Common myeloid progenitor, CD34-positive (primary cell): Measurements from ENCODE around the gene ART5.

Experiments used
- CTCF ChIA-PET: fragments of 350-600 bp; sonication (Branson Sonifier 250); formaldehyde crosslinking; loops from one replicate; lab custom pipeline; 2021; ENCODE audit warnings: antibody characterized with exemption; lab: Charles Lee
- POLR2A ChIA-PET: fragments of 350-600 bp; sonication (Branson Sonifier 250); formaldehyde crosslinking; loops from one replicate; lab custom pipeline; 2021; ENCODE audit warnings: antibody characterized with exemption; lab: Charles Lee
- DNase-seq, 3 donors: peaks; one replicate each; pipeline versions ENCODE4 v3.0.0 to v3.0.0-alpha.2; 2013
- H3K27ac ChIP-seq, 2 experiments: 1 replicate in 1 of 2; 2 replicates in 1 of 2; pipeline ENCODE4 v1.7.0; 2013; ENCODE audit warnings: inconsistent platforms in 2 of 2, low read length in 2 of 2, mild to moderate bottlenecking in 2 of 2, low read depth in 1 of 2, moderate library complexity in 1 of 2; ENCODE audit not compliant: severe bottlenecking in 2 of 2, insufficient read depth in 1 of 2, poor library complexity in 1 of 2
- H3K27me3 ChIP-seq, 5 experiments: replicated peaks in 2 of 5; 1 replicate in 3 of 5; 2 replicates in 2 of 5; pipeline versions ENCODE4 v1.6.1 to v1.7.0; 2013; ENCODE audit warnings: low read length in 4 of 5, mild to moderate bottlenecking in 2 of 5, moderate library complexity in 2 of 5, inconsistent platforms in 1 of 5; ENCODE audit not compliant: insufficient read depth in 5 of 5, control insufficient read depth in 4 of 5
- H3K36me3 ChIP-seq, 4 experiments: 1 replicate in 2 of 4; 2 replicates in 2 of 4; pipeline versions ENCODE4 v1.6.1 to v1.7.0; 2013; ENCODE audit warnings: low read length in 3 of 4, control low read depth in 1 of 4, mild to moderate bottlenecking in 1 of 4; ENCODE audit not compliant: control insufficient read depth in 4 of 4, insufficient read depth in 4 of 4
- H3K4me1 ChIP-seq, 4 experiments: 1 replicate in 3 of 4; 2 replicates in 1 of 4; pipeline versions ENCODE4 v1.6.1 to v1.7.1; 2013; ENCODE audit warnings: low read length in 3 of 4, mild to moderate bottlenecking in 3 of 4, control low read depth in 1 of 4, inconsistent platforms in 1 of 4, moderate library complexity in 1 of 4; ENCODE audit not compliant: control insufficient read depth in 4 of 4, insufficient read depth in 4 of 4; ENCODE audit errors: control extremely low read depth in 1 of 4
- H3K4me3 ChIP-seq, 7 experiments: 1 replicate in 4 of 7; 2 replicates in 3 of 7; pipeline versions ENCODE4 v1.5.1 to v1.7.0; 2013; ENCODE audit warnings: mild to moderate bottlenecking in 7 of 7, low read length in 6 of 7, moderate library complexity in 6 of 7, inconsistent platforms in 2 of 7, low read depth in 2 of 7, control low read depth in 1 of 7; ENCODE audit not compliant: insufficient read depth in 4 of 7, control insufficient read depth in 1 of 7; ENCODE audit errors: extremely low read depth in 1 of 7
- H3K9me3 ChIP-seq, 5 experiments: 1 replicate in 4 of 5; 2 replicates in 1 of 5; pipeline versions ENCODE4 v1.6.1 to v1.7.1; 2013; ENCODE audit warnings: low read length in 4 of 5, mild to moderate bottlenecking in 2 of 5, inconsistent platforms in 1 of 5, low read depth in 1 of 5, moderate library complexity in 1 of 5; ENCODE audit not compliant: control insufficient read depth in 4 of 5, insufficient read depth in 2 of 5; ENCODE audit errors: control extremely low read depth in 1 of 5
- WGBS: methylation state at CpG from one replicate; pipeline ENCODE4 v1.1.5; 2013; ENCODE audit not compliant: insufficient coverage; 5-methylcytosine and 5-hydroxymethylcytosine counted together

ART5 gene

DNA sequence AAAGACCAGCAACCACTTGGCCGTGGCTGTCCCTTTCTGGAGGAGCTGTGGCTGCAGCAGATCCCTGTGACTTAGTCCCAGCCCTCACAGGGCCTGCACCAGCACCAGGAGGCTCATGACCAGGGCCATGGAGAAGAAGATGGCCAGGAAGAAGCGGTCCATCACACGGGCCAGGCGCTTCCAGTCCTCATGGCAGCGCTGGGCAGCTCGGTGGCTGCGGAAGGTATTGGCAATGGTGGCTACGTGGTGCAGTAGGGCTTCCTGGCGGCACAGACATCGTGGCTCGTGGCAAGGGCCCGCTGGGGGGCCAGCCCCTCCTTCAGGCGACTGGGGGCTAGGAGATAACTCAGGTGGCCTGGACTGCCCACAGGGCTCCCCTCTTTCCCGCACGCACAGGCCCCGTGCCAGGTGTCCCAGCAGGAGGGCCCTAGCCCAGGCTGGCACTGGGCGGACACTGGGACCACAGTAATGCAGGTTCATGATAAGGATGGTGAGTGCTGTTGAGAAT is 24.3 kb upstream of the ART5 start:
- H3K9me3 ChIP-seq = no peaks in the 10 kb centered on the region
- WGBS = 84% methylated on average over 12 of the region's 17 CpGs
- H3K27ac ChIP-seq = no peak overlapping the region
- H3K36me3 ChIP-seq = peaks cover 5 to 60% (median 43%) of the 10 kb centered on the region in 4 experiments
- no peak overlapping the region for H3K4me3 ChIP-seq
- DNase-seq = no peak
- CTCF ChIA-PET = no interaction called here
- POLR2A ChIA-PET = no interaction called here
- no peaks in the 10 kb centered on the region for H3K27me3 ChIP-seq
- peaks cover 0 to 10% (median 3%) of the 10 kb centered on the region in 4 experiments for H3K4me1 ChIP-seq

DNA sequence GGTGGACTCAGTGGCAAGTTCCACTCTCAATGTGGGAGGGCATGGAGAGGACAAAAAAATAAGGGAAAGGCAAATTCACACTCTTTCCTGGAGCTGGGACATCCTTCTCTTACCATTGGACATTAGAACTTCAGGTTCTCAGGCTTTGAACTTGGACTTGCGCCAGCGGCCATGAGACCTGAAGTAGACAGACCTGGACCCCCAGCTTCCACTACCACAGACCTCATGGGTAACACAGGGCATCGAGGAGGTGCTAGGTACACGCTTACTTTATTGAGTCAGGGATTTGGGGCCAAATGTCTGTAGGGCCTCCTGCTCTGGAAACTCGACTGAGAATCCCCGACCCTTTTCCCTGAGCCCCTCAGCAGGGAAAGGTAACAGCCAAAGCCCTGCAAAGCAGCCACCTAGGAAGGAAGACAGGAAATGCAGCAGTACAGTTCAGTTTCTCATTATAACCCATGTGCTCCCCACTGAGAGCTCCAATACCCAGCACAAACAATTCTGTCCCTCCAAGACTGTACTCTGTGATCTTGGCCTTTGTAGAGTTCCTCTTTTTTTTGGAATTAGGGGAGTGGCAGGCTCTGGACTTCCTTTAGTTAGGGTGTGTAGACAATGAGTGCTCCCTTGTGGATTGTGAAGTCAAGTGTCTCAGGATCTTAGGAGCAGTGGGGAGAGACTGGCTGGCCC is 23.7 kb upstream of the ART5 start:
- ChIA-PET CTCF (no interaction called here), POLR2A (no interaction called here)
- Histone ChIP-seq H3K9me3 (no peaks in the 10 kb centered on the region), H3K4me3 (no peak overlapping the region), H3K36me3 (peaks cover 5 to 54% (median 39%) of the 10 kb centered on the region in 4 experiments), H3K4me1 (peaks cover 0 to 10% (median 3%) of the 10 kb centered on the region in 4 experiments), H3K27ac (no peak overlapping the region), H3K27me3 (no peaks in the 10 kb centered on the region)
- peak; percentile 11 to 43 (median 32) for DNase-seq
- 85% methylated on average over 6 of the region's 6 CpGs for WGBS

DNA sequence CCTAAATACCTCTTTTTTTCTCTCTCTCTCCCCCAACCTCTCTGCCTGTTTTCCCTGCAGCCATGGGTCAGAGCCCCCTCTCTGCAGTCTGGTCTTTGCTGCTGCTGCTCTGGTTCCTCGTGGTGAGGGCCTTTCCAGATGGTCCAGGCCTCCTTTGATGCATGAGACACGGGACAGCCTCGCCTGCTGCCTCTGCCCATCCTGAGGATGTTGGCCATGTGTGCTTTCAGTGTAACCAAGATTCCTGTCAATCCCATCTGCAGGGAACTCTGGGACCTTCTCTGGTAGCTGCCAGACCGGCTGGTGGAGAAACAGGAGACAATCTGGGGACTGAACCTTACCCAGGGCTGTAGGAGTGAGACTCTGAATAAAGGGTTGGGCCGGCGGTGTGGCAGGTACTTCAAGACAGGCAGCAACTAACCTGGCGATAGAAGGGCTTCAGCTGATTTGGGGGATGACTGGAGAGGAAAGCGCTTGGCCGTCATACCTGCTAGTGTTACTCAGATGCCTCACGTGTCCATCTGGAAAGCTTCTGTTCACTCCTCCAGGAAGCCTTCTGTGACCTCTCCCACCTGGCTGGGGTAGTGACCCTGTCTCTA is 22.3 kb upstream of the ART5 start:
- DNase-seq = no peak
- POLR2A ChIA-PET = no interaction called here
- Histone ChIP-seq H3K4me1 (peaks cover 0 to 10% (median 3%) of the 10 kb centered on the region in 4 experiments), H3K27me3 (no peaks in the 10 kb centered on the region), H3K27ac (no peak overlapping the region), H3K9me3 (no peaks in the 10 kb centered on the region), H3K36me3 (peaks cover 3 to 42% (median 32%) of the 10 kb centered on the region in 4 experiments), H3K4me3 (no peak overlapping the region)
- CTCF ChIA-PET = interaction anchor here (1.3 kb wide), 1 partner anchor 17 kb away, joined by 3 read pairs; no protein-coding TSS in a partner anchor
- WGBS = 97% methylated on average over 7 of the region's 10 CpGs

DNA sequence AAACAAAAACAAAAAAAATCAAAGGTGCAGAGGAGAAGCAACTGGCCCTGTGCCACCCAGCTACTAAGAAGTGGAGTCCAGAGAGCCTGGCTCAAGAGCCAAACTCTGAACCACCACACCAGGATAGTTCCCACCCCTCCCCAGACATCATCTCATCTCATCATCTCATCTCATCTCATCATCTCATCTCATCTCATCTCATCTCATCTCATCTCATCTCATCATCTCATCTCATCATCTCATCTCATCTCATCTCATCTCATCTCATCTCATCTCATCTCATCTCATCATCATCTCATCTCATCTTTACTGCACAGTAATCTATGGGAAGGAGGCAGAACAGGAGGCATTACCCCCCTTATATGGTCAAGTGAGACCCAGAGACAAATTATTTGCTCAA is 21.1 kb upstream of the ART5 start:
- no peak overlapping the region for H3K4me3 ChIP-seq
- POLR2A ChIA-PET = no interaction called here
- H3K27ac ChIP-seq = no peak overlapping the region
- H3K9me3 ChIP-seq = no peaks in the 10 kb centered on the region
- CTCF ChIA-PET = interaction anchor here (0.6 to 1.3 kb wide), 2 partner anchors 15 to 18 kb away, joined by 3 read pairs; no protein-coding TSS in a partner anchor
- peaks cover 3 to 34% (median 24%) of the 10 kb centered on the region in 4 experiments for H3K36me3 ChIP-seq
- no peaks in the 10 kb centered on the region for H3K27me3 ChIP-seq
- H3K4me1 ChIP-seq = peaks cover 0 to 10% (median 3%) of the 10 kb centered on the region in 4 experiments
- DNase-seq = no peak

DNA sequence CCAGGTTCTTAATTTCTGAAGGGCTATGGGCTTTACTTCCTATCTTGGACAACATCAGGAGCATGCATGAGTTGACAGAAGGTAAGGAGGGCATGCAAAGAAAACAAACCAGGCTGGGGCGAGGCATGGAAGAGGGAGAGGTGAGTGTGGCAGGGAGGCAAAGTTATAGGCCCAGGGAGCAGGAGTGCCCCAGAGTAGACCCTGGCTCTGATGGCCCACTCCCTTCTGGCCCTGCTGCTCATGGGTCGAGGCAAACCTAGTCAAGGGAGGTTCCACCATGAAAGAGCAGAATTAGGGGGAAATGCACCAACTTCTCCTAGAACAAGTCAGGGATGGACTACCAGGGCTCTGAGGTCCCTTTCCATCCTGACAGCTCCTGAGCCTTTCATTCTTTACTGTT is 19.2 kb upstream of the ART5 start:
- Histone ChIP-seq H3K27ac (no peak overlapping the region), H3K4me3 (no peak overlapping the region), H3K9me3 (no peaks in the 10 kb centered on the region), H3K27me3 (no peaks in the 10 kb centered on the region), H3K36me3 (peaks cover 3 to 16% (median 12%) of the 10 kb centered on the region in 4 experiments), H3K4me1 (peaks cover 0 to 6% (median 1%) of the 10 kb centered on the region in 4 experiments)
- ChIA-PET CTCF (no interaction called here), POLR2A (no interaction called here)
- WGBS = 92% methylated on average over 2 of the region's 2 CpGs
- DNase-seq = no peak

GRCh38 chr11:3659595-3660515 is 18.1 kb upstream of the ART5 start:
- H3K27me3 ChIP-seq = peaks cover 0 to 2% (median 0%) of the 10 kb centered on the region in 5 experiments
- H3K36me3 ChIP-seq = peaks cover 3 to 7% (median 5%) of the 10 kb centered on the region in 4 experiments
- H3K27ac ChIP-seq = no peak overlapping the region
- CTCF ChIA-PET = interaction anchor here (0.9 kb wide), 1 partner anchor 14 kb away, joined by 3 read pairs; no protein-coding TSS in a partner anchor
- no peak for DNase-seq
- H3K9me3 ChIP-seq = no peaks in the 10 kb centered on the region
- POLR2A ChIA-PET = no interaction called here
- H3K4me3 ChIP-seq = no peak overlapping the region
- no peaks in the 10 kb centered on the region for H3K4me1 ChIP-seq
- 97% methylated on average over 30 of the region's 33 CpGs for WGBS
